H54 (cell line): Measurements from ENCODE around the gene ADNP2.

ENCODE experiments used
- DNase-seq: peaks from one replicate; pipeline ENCODE4 v3.0.0; 2011; ENCODE audit warnings: low spot score, mixed read lengths; ENCODE audit not compliant: insufficient read length
- FAIRE-seq: peaks from 3 replicates; lab custom pipeline; 2011; peaks lifted over from hg19 to GRCh38; lab: Jason Lieb, UNC
- POLR2A ChIP-seq: IDR thresholded peaks from 2 replicates; pipeline ENCODE4 v1.6.1; 2011; ENCODE audit warnings: low read depth, mild to moderate bottlenecking, low read length

The ADNP2 gene

DNA sequence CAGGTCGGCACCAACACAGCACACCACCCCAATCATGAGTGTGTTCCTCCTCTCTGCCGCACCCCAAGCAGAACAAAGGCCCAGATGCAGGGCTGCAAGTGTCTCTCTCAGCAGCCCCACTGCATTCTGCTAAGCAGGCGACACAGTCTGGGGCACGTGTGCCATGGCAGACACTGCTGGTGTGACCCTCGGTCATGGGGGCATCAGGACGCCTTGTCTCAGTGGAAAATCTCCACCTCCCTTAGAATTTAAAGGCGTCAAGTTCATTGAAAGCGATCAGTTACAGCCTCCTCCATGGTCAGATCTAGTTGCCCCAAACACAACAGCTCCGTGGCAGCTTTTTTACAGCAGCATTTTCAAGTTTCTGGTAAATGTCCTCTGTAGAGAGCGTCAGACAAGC lies 57.2 kb downstream of the ADNP2 start:
- TF ChIP-seq POLR2A = no peak
- DNase-seq = no peak
- no peak for FAIRE-seq

- no peak for FAIRE-seq
Observed at GRCh38 chr18:80166725-80167124, 57.7 kb downstream of the ADNP2 start.

DNA sequence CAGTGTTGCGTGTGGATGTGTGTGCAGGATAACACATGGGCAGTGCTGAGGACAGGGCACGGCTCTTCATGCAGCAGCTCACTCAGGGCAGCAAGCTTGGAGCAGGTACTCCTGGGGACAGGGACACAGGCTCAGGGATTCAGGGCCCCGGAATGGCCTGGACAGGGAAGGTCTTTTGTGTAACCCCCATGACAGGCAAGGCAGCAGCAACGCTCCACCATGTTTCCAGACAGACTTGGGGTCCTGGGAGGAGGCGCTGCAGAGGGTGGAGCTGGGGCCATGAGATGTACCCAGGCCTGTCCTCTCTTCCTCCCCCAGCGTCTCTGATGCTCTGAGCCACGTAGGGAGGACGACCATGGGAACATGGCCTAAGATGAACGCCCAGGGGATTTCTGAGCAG lies 58.3 kb downstream of the ADNP2 start:
- DNase-seq (no peak), FAIRE-seq (no peak)
- no peak for TF ChIP-seq POLR2A

More at GRCh38 chr18:80166725-80167124, 57.7 kb downstream of the ADNP2 start:
- no peak for DNase-seq
- no peak for TF ChIP-seq POLR2A

DNA sequence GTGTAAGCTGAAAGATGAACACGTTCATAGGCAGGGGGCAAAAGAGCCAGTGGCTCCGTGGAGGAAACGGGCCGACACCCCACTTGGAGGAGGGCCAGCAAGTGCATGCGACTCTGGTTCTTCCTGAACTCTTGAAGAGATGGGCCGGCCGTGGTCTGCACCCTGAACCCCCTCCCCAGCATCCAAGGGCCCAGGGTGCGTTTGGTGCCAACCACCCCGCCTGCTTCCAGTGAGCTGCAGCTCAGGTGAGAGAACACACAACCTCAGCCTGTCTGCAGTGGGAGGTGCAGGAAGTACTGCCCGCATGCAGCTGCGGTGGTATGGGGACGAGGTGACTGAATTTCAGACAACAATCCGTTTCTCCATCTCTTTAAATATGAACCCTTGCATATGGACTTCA lies 58.9 kb downstream of the ADNP2 start:
- no peak for DNase-seq
- no peak for TF ChIP-seq POLR2A
- FAIRE-seq = no peak

DNA sequence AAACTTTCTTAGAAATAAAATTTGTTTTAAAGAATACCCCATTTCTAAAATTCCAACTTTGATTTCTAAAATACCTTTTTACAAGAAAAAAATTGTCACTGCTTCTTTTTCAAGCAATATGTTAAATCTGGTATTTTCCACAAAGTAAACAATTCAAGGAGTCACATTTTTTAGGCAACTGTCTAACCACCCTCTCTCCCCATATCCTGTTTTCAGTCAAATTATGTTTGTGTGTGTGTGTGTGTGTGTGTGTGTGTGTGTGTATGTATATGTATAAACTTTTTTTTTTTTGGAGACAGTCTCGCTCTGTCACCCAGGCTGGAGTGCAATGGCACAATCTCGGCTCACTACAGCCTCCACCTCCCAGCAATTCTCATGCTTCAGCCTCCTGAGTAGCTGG lies 59.3 kb downstream of the ADNP2 start:
- FAIRE-seq (no peak), DNase-seq (no peak)
- TF ChIP-seq POLR2A = no peak

- DNase-seq (no peak), FAIRE-seq (no peak)
- TF ChIP-seq POLR2A = no peak
Observed at GRCh38 chr18:80168982-80169381, 59.9 kb downstream of the ADNP2 start.

DNA sequence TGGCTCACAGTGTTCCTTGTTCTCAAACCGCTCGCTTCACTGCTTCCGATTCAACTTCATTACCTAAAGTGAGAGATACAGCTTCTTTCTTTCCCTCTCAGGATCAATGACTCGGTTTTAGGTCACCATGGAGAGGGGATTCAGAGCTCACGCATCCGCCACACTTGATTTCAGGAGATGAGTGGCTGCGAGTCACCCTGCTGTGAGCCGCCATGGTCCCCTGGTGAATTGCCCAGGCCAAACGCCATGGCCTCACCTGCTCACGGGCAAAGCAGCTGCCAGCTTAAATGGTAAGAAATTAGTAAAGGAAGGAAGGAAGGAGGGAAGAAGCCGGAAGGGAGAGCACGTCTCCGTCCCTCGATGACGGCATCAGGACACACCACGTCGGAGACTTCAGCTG lies 60.5 kb downstream of the ADNP2 start:
- DNase-seq (no peak), FAIRE-seq (no peak)
- no peak for TF ChIP-seq POLR2A

- no peak for FAIRE-seq
- DNase-seq = no peak
- no peak for TF ChIP-seq POLR2A
Observed at GRCh38 chr18:80170395-80171053, 61.5 kb downstream of the ADNP2 start.

DNA sequence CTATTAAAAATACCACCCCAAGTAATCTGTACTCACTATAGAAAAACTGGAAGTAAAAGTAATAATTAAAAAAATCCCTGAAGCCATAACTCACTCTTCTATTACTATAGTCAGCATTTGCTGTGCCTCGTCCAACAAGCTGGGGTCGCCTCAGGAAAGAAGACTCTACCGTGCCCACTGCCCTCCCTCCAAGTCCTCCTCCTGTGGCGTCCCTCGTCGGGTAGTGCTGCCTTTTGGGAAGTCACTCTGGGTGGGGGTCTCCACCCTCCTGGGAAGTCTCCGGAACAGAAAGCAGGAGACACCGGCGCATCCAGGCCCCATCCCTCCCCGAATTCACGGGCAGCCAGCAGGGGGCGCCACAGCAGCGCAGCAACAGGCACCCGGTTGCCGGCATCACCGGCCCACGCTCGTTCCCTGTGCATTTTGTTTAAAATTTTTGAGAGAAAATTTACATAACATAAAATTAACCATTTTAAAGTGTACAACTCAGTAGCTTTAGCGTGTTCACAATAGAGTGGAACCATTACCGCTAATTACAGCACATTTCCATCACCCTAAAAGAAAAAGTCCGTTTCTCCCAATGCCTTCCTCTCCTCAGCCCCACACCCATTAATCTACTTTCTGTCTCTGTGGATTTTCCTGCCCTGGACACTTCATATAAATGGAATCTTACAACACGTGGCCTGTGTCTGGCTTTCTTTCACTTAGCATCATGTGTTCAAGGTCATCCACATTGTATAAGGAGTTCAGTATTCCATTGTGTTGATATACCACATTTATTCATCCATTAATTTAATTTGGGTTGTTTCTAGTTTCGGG lies 62.2 kb downstream of the ADNP2 start:
- TF ChIP-seq POLR2A = no peak
- no peak for FAIRE-seq

DNA sequence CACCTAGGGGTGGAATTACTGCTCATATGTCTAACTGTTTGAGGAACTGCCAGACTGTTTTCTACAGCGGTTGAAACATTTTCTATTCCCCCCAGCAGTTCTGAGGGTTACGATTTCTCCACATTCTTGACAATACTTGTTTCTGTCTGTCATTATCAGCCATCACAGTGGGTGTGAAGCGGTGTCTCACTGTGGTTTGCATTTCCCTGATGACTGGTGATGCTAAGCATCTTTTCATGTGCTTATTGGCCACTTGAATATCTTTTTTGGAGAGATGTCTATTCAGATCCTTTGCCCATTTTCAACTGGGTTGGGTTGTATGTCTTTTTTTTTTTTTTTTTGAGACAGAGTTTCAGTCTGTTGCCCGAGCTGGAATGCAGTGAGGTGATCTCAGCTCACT lies 63.0 kb downstream of the ADNP2 start:
- FAIRE-seq (no peak), DNase-seq (no peak)
- no peak for TF ChIP-seq POLR2A

More for the DNA sequence above, 62.2 kb downstream of the ADNP2 start:
- peak; percentile 32 for DNase-seq

- TF ChIP-seq POLR2A = no peak
- FAIRE-seq = no peak
- DNase-seq = no peak
Observed at GRCh38 chr18:80173060-80173459, 64.0 kb downstream of the ADNP2 start.

DNA sequence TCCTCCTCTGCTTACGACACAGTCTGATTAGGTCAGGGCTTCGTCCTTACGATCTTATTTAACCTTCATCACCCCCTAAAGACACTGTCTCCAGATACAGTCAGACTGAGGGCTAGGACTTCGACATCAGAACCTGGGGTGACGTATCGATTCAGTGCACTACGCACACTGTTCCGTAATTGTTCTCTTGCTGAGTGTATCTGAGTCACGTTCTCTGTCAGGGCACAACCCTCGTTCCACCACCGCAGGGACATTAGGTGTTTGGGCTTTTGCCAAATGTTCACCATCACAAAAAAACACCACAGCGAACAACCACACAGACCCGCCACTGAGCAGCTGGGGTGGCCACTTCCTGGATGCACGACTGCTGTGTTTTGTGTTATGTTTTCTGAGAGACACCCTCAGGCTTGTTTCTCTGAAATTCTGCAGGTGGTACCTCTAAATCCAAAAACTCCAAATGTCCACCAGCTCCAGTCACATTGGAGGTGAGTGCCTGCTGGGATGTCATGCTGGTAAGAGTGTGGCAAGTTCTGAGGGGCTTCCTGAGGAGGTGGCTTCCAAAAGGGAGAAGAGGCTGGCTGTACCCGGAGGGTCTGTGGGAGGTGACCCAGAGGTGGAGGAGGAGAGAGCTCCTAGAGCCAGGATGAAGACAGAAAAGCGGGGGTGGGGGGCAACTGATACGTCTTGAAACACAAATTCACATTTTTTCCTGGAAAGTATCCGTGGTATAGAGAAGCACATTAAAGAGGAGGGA lies 66.6 kb downstream of the ADNP2 start:
- no peak for TF ChIP-seq POLR2A
- DNase-seq = no peak
- no peak for FAIRE-seq

- no peak for TF ChIP-seq POLR2A
- DNase-seq = no peak
- no peak for FAIRE-seq
Observed at GRCh38 chr18:80176334-80177073, 67.4 kb downstream of the ADNP2 start.
